GM13977 (cell line): ENCODE results near the gene PAX2.

Experiments
- DNase-seq: peaks from one replicate; pipeline ENCODE4 v3.0.0; 2012; ENCODE audit warnings: low spot score
- CTCF ChIP-seq: IDR thresholded peaks from 2 replicates; pipeline ENCODE4 v1.5.1; 2012; ENCODE audit warnings: mild to moderate bottlenecking, control low read depth; ENCODE audit not compliant: insufficient read depth; ENCODE audit errors: extremely low read depth, missing control alignments
- in situ Hi-C: fragments of 300-500 bp; cut with MboI; formaldehyde crosslinking; loops from one replicate; pipeline ENCODE4 v1.12.0; 2022; ENCODE audit warnings: low sequenced_read_pairs, low pct_unique_long_range_greater_than_20kb, mixed read lengths, inconsistent platforms; ENCODE audit not compliant: unreplicated experiment

PAX2 gene

GRCh38 chr10:100749059-100749308 is 3.6 kb downstream of the PAX2 start:
- TF ChIP-seq CTCF = no peak
- peak; percentile 18 for DNase-seq
- in situ Hi-C loops = loop anchor here (25.0 kb wide), 1 partner anchor 388 kb away; the partner anchor contains the start of gene TLX1

- no peak for TF ChIP-seq CTCF
- in situ Hi-C loops = loop anchor here (25.0 kb wide), 1 partner anchor 388 kb away; the partner anchor contains the start of gene TLX1
- DNase-seq = peak; percentile 26
Measured at GRCh38 chr10:100749309-100750217, 4.2 kb downstream of the PAX2 start.

- in situ Hi-C loops = no loop called here
- DNase-seq = no peak
Measured at GRCh38 chr10:100750291-100751210, 5.2 kb downstream of the PAX2 start.

GRCh38 chr10:100751211-100751933 is 6.0 kb downstream of the PAX2 start:
- TF ChIP-seq CTCF = no peak
- in situ Hi-C loops = no loop called here
- no peak for DNase-seq

More at GRCh38 chr10:100750291-100751210, 5.2 kb downstream of the PAX2 start:
- no peak for TF ChIP-seq CTCF

GRCh38 chr10:100755821-100756220 is 10.4 kb downstream of the PAX2 start:
- DNase-seq = no peak
- no peak for TF ChIP-seq CTCF
- in situ Hi-C loops = no loop called here

GRCh38 chr10:100759331-100759730 is 13.9 kb downstream of the PAX2 start:
- DNase-seq = no peak
- TF ChIP-seq CTCF = no peak
- in situ Hi-C loops = no loop called here
